ENCODE measurements around the gene TXNRD2.
A peak's percentile ranks its signal among the peaks of the same experiment; 100 is the strongest.

TXNRD2 gene

DNA sequence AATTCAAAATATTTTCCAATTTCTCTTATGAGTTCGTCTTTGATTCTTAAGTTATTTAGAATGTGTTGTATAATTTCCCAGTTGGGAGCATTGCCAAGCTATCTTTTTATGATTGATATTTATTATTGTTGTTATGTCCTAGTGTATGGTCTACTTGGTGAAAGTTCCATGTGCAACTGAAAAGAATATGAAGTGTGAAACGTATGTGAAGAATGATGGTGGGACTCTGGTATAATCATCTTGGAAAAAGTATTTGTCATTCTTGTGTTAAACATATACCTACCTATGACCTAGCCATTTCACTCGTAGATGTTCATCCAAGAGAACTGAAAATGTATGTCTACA is 75.0 kb downstream of the TXNRD2 start:
- no peak for DNase-seq (ENCODE audit: low read depth in 4 of 4, low spot score in 1 of 4)

DNA sequence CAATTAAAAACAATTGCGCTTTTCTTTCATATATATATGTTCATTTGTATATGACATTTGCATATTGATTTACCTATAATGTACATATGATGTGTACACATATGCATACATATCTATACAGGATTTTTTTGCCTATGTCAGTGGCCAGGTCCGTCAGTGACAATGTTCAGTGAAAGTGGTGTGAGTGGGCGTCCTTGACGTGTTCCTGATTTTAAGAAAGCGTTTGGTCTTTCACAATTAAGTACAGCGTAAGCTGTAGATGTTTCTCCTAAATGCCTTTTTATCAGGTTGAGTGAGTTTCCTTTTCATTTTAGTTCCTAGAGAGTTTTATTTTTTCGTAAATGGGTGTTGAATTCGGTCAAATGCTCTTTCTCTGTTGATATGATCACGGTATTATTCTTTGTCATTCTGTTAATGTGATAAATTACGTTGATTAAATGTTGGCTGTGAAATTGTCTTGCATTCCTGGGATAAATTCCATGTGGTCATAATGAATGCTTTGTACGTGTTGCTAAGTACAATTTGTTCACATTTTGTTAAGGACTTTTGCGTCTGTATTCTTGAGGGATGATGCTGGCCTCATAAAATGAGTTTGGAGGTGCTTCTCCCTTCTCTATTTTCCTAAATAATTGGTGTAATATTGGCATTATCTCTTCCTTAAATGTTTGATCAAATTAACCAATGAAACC is 76.3 kb downstream of the TXNRD2 start:
- DNase-seq (ENCODE audit: low read depth in 4 of 4, low spot score in 1 of 4): no peak

DNA sequence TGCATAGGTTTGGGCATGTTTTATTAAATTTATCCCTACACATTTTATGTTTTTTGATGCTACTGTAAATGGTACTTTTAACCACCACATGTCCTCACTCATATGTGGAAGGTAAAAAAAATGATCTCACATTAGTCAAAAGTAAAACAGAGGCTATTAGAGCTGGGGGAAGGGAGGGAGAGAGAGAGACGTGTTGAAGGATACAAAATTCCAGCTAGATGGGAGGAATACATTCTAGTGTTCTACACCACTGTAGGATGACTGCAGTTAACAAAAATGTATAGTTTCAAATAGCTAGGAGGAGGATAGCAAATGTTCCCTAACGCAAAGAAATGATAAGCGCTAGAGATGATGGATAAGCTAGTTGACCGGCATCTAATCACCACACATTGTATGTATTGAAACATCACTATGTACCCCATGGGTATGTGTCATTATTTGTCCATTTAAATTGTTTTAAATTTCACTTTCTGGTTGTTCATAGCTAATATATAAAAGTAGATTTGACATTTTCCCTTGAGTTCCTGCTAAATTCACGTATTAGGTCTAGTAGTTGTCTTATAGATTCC is 77.0 kb downstream of the TXNRD2 start:
- no peak for DNase-seq (ENCODE audit: low read depth in 4 of 4, low spot score in 1 of 4)

GRCh38 chr22:19863571-19863970 is 78.0 kb downstream of the TXNRD2 start:
- DNase-seq (ENCODE audit: low read depth in 4 of 4, low spot score in 1 of 4): no peak

DNA sequence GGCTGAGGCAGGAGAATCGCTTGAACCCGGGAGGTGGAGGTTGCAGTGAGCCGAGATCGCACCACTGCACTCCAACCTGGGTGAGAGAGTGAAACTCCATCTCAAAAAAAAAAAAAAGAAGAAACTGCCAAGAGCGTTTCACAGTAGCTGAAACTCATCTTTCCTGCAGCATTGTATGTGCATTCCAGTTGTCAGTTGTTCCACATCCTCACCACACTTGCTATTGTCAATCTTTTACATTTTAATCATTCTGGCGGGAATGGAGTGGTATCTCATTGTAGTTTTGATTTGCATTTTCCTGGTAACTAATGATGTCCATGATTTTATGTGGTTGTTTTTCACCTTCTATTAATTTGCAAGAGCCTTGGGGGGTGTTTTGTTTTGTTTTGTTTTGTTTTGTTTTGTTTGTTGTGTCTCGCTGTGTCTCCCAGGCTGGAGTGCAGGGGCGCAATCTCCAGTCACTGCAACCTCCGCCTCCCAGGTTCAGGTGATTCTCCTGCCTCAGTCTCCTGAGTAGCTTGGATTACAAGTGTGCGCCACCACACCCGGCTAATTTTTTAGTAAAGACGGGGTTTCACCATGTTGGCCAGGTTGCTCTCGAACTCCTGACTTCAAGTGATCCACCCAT is 78.9 kb downstream of the TXNRD2 start:
- DNase-seq (ENCODE audit: low read depth in 4 of 4, low spot score in 1 of 4): no peak

DNA sequence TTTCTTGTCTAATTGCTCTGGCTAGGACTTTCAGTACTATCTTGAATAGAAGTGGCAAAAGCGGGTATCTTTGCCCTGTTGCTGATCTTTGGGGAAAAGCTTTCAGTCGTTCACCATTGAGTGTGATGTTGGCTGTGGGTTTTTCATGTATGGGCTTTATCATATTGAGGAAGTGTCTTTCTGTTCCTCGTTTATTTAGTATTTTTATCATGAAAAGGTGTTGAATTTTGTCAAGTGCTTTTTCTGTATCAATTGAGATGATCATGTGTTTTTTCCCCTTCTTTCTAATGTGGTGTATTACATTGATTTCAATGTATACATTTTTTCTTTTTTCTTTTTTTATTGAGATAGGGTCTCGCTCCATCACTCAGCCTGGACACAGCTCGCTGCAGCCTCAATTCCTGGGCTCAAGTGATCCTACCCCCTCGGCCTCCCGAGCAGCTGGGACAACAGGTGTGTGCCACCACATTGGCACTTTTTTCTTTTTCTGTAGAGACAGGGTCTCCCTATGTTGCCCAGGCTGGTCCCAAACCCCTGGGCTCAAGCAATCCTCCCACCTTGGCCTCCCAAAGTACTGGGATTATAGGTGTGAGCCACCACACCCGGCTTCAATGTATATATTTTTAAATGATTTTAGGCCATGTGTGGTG is 81.6 kb downstream of the TXNRD2 start:
- DNase-seq (ENCODE audit: low read depth in 4 of 4, low spot score in 1 of 4): no peak

DNA sequence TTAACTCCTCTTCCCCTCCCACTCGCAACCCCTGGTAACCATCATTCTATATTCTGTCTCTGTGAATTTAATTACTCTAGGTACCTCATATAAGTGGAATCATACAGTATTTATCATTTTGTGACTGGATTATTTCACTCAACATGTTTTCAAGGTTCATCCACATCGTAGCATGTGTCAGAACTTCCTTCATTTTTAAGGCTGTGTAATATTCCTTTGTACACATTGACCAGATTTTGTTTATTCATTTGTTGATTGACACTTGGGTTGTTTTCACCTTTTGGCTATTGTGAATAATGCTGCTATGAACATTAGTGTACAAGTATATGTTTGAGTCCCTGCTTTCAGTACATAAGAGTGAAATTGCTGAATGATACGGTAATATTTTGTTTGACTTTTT is 84.2 kb downstream of the TXNRD2 start:
- DNase-seq (ENCODE audit: low read depth in 4 of 4, low spot score in 1 of 4): no peak

DNA sequence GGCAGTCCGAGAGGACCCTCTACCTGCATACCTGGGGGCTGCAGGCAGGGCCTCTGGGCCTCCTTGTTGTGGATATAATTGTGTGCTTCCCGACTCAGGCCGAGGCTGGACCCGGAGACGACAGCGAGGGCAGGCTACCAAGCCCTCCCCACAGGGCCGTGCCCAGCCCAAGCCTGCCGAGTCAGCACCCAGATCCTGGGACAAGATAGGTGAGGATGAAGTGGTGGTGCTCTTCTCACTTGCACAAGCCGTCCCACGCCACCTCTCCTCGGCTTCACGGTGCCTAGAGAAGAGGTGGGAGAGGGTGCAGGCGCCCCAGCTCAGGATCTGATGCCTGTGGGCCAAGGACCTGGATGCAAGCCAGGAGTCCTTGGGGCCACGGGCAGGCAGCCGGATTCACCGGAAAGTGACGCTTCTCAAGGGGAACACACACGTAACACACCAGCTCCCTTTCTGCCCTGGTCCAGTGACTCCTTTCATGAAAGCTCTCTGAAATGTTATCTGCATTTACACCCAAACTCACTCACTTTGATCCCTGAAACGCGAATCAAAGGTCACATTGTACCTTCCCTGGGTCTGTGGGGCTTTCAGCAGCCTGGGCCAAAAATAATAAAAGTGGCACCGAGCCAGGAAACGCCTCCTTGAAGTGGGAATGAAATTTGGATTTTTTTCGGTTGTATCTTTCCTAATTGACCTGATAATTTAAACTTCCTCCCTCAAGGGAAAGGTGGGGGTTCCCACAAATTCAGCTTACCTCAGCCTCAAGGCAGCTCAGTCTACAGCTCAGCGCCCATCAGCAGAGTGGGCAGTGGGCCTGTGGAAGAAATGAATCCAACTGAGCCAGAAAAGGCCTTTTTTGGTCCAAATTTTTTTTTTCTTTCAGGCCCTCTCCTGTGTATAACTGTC is 85.9 kb downstream of the TXNRD2 start:
- DNase-seq (ENCODE audit: low read depth in 4 of 4, low spot score in 1 of 4): peak; percentile 29 to 62 (median 48)

- peak; percentile 86 to 95 (median 92) for DNase-seq (ENCODE audit: low read depth in 4 of 4, low spot score in 1 of 4)
Measured at GRCh38 chr22:19854778-19855503, 86.7 kb downstream of the TXNRD2 start, which contains the start of the genes GNB1L and RTL10. Gene GNB1L, minus strand, starts transcription at chr22:19854874. Its CDS starts 33,519 bp downstream, at chr22:19821355. Gene RTL10, minus strand, starts transcription at chr22:19854874. Its CDS starts 2,613 bp downstream, at chr22:19852261.

- no peak for DNase-seq (ENCODE audit: low read depth in 4 of 4, low spot score in 1 of 4)
Measured at GRCh38 chr22:19853879-19854777, 87.5 kb downstream of the TXNRD2 start.

DNA sequence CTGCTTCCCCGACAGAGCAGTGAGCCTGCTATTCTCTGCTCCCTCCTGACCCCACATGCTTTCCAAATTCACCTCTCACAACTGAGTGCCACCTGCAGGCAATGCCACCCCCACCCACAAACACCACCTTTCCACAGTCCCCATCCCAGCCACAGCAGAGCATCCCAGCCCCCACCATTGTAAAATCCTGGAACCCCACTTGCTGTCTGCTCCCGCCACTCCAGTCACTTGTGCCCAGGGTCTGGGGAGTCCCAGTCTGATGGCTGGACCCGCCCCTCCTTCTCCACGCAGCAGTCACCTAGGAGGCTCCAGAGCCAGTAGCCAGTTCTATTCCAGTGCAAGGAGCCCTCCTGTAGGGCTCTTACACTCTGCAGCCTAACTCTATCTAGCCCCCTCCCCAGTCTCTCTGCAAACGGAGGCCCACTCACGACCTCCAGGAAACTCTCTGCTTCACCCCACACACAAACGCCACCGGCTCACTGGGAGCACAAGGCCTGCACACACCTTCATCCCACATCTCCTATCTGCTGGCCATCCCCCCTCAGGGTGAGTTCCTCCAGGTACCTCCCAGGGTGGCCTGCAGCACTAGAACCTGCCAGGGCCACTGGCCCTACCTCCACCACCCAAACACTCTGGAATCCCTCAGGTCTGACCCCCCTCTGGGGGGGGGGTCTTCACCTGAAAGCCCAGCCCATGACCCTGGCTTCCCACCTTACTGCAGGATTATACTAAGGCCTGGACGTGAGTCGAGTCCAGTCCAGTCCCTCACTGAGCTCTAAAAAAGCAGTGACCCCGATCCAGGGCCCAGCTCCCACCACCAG is 88.3 kb downstream of the TXNRD2 start:
- no peak for DNase-seq (ENCODE audit: low read depth in 4 of 4, low spot score in 1 of 4)

DNA sequence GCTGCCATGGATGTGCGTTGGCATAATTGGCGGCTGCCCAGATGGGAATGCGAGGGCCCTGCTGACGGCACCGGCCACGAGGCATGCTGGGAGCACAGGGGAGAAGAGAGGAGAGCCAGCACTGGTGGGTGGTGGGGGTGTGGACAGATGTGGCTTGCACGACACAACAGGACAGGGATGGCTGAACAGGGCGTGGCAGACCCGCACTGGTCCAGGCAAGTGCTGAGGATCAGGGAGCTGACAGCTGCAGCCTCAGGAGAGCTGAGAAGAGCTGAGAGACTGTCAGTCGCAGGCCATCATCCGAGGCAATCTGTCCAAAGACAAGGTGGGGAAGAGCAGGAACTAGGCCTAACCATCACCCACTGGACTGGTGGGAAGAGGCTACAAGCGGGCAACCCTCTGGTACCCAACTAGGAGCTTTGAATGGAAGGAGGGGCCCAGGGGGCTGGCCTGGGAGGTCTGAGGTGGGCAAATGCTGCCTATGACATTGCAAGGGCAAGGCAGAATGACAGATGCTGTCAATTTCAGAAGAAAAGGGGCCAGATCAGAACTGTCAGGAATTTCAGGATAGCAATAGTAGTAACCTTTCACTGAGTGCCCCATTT is 89.3 kb downstream of the TXNRD2 start:
- no peak for DNase-seq (ENCODE audit: low read depth in 4 of 4, low spot score in 1 of 4)

GRCh38 chr22:19851291-19852176 is 90.1 kb downstream of the TXNRD2 start:
- no peak for DNase-seq (ENCODE audit: low read depth in 4 of 4, low spot score in 1 of 4)

DNA sequence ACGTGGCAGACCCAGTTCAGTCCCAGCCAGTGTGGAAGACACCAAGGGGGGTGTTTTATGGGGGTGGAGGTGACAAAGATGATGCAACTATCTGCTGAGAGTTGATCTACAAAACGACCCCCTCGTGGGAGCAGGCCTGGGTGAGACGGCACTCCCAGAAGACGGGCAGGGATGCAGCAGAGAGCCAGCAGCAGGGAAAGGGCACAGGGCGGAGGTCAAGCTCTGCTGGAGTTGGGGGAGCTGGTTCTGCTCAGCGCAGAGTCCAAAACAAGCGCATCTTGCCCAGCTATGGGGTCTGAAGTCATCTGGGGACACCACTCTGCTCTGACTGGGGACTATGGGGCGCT is 90.9 kb downstream of the TXNRD2 start:
- no peak for DNase-seq (ENCODE audit: low read depth in 4 of 4, low spot score in 1 of 4)

GRCh38 chr22:19849835-19850762 is 91.5 kb downstream of the TXNRD2 start:
- no peak for DNase-seq (ENCODE audit: low read depth in 4 of 4, low spot score in 1 of 4)

Measured in stimulated activated CD4-positive, alpha-beta T cell treated with anti-CD3 and anti-CD28 coated beads, Interleukin-1b, Interleukin-23, amount 100 ng/mL, for 24 hours (primary cell).